ENCODE measurements around the gene CDX2.

CDX2 gene

GRCh38 chr13:27919934-27920676 is 49.0 kb downstream of the CDX2 start, which contains the start of gene PDX1:
Gene PDX1 (plus strand): TSS chr13:27920000. CDS start chr13:27920139, 139 bp downstream.
- Histone ChIP-seq H3K27ac (no peak within 1 kb of the TSS), H3K4me3 (peak within 1 kb of the TSS in 5 of 7 experiments; percentile 11 to 36 (median 22))

GRCh38 chr13:27919659-27919933 is 49.5 kb downstream of the CDX2 start:
- H3K27ac ChIP-seq: no peak overlapping the region
- H3K4me3 ChIP-seq: peak overlapping the region in 4 of 7 experiments; percentile 10 to 36 (median 29)

DNA sequence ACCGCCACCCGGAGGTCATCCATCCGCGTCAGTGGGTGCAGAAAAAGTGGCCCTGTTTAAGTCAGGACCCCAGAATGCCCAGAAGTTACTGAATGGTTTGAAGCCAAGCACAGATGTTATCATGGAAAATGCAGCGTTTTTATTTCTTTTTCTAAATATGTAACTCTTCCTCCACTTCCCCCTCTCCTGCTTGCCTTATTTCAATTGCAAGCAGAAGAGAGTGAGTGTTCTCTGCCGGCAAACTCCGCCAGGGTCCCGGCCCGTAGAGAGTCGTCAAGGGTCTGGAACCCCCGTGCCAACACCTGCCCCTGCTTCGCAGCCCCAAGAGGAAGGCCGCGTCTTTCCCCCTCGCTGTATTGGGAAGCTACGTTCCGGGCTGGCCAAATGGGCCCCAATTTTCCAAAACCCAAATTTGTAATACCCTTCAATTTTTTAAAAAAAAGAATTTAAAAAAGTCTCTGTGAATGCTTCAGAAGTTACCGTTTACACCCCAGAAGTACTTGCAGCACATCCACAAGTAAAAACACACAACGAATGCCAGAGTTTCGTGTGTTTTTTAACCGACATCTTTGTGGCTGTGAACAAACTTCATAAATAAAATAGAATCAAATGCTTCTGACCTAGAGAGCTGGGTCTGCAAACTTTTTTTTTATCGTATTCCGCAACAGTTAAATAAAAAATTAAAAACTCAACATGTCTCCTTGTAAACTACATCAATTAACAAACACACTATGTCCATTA is 50.0 kb downstream of the CDX2 start:
- Histone ChIP-seq H3K27ac (no peak overlapping the region), H3K4me3 (no peak overlapping the region)

DNA sequence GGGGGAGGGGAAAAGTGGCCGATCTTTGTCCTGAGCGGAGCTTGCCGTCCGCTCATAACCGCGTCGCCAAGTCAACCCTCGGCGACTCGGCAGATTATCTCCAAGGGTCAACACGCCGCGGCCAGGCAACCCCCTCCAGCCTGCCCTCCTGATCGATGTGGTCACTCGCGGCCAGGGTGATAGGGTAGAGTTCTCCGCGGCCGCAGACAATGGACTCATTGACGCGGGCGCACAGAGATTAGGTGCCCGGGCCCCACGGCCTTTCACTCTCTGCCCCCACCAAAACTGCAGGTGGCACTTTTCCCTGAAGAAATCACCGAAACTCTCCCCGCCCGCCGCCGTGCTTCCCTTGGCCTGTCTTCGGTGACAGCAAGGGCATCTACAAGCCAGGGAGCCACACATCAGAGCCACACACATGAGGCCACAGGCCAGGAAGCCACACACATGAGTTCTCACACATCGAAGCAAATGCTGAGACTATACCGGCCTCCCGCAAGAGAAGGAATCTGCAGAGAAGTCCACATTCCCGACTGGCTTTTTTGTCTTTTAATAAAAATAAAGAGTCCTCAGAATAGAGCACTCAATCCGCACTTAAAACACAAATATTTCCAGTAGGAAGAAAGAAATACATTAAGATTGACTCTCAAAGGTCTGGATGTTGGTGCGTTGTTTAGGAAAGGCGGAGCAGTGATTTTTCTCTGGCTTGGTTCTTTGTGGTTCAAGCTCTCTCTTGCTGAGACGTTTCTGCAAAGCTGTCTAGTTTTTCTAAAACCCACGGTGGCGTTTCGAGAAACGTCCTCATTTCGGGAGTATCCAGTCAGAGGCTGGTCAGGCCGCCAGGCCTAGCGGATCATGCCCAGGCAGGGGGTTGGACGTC is 50.8 kb downstream of the CDX2 start:
- no peak overlapping the region for H3K4me3 ChIP-seq
- H3K27ac ChIP-seq: no peak overlapping the region

DNA sequence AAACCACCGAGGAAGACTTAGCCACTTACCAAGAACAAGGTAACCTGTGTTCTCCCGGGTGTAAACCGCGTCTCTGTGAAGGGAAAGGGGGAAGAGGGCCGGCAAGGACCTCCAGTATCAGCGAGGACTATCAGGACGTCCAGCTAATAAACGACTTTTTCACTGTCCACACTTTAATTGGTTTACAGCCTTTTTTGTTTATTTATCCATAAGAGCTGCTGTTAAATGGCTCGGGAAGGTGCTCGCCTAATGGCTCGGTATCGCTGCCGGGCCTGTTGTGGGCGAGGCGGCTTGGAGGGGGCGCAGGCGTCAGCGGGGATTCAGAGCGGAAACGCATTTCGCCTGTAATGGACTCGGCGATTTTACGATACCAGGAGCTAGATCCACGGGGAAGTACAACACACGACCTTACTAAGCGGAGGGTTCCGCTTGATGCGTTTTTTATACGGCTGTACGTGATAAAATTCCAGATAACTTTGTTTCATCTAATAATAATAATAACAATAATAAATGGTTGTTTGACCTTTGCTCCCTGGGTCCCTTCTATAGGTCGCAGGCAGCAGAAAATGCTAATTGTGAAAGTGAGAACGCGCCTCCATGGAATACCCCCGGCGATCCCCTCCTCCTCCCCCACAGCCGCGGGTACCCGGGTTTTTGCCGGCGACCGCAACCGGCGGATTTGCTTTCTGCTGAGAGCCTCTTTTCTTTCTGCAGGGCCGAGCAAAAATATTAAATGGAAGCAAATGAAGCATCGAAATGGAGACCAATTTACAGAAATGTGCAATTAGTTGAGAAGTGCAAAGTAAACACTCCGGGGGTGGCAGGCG is 51.8 kb downstream of the CDX2 start:
- Histone ChIP-seq H3K4me3 (no peak overlapping the region), H3K27ac (no peak overlapping the region)

DNA sequence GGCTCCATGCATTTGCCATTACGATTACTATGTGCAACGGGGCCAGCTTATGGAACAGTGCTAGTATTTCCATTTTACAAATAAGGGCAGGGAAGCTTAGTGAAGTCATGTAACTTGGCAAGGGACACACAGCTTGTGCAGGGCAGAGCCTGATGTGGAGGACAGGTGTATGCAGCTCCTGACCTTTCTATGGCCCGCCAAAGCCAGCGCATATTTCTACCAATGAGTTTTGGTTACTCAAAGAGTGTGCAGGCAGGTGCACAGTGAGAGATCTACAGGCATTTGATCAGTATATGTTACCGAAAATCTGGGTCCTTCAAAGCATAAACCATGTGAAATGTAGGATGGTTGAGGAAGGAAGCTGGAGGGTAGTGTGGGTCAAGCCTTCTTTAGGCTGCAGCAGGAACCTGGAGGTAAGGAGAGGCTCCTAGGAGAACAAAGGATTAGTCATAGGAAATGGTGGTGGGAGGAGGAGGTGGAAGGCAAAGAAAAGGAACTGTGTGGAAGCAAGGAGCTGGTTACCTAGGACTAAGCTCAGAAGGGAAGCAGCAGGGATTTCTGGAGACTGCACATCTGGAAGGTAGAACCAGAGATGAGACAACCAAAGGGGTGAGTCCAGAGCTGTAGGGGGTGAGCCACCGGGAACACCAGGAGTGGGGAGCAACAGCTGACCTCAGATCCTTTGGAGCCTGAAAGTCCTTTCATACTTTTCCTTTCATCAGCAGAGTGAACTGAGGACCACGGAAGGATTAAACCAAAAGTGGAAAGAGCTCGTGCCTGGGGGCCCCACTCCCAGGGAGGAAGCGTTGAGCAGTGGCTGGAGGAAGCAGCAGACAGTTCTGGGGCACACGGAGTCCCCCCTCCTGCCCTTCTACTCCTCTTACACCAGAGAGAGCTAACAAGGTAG is 53.6 kb downstream of the CDX2 start:
- no peak overlapping the region for H3K4me3 ChIP-seq

DNA sequence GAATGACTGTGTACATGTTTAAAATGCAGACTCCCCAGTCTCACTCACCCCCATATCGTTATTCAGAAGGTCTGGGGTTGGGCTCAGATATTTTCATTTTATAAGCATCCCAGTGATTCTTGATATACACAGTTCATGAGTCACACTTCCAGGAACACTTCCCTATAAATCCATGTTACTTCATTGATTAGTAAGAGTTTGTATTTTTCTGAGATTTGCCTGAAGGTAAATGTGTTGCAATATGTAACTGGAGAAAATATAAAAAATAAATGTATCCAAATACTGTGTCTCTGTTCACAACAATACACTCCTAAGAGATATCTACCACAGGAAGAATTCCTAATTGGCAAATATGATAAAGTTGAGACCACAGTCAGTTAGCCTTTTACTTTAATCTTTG is 56.0 kb downstream of the CDX2 start:
- H3K4me3 ChIP-seq: no peak overlapping the region
- no peak overlapping the region for H3K27ac ChIP-seq

More for the DNA sequence above, 53.6 kb downstream of the CDX2 start:
- H3K27ac ChIP-seq: no peak overlapping the region

- no peak overlapping the region for H3K27ac ChIP-seq
- no peak overlapping the region for H3K4me3 ChIP-seq
These were observed 57.6 kb downstream of the CDX2 start for GRCh38 chr13:27911521-27911920.
